Measurements from ENCODE around the gene NPAS3.
"Not testable (repeated sequence)": the region's sequence is repeated elsewhere in the genome, so short reads cannot be mapped to it uniquely, and the experiment has no call there.

NPAS3 gene

GRCh38 chr14:33085799-33086198, 147.1 kb downstream of the NPAS3 start:
- no peak for DNase-seq

- not testable (repeated sequence) for DNase-seq
Measured at GRCh38 chr14:33088274-33088673, 149.6 kb downstream of the NPAS3 start.

- DNase-seq: no peak
Measured at GRCh38 chr14:33098016-33098415, 159.3 kb downstream of the NPAS3 start.

- no peak for DNase-seq
Measured at GRCh38 chr14:33103489-33103888, 164.8 kb downstream of the NPAS3 start.

- DNase-seq: no peak
Measured at GRCh38 chr14:33103966-33104365, 165.3 kb downstream of the NPAS3 start.

GRCh38 chr14:33110737-33111443, 172.2 kb downstream of the NPAS3 start:
- no peak for DNase-seq

- DNase-seq: no peak
Measured at GRCh38 chr14:33114331-33114730, 175.7 kb downstream of the NPAS3 start.

- no peak for DNase-seq
Measured at GRCh38 chr14:33118668-33119067, 180.0 kb downstream of the NPAS3 start.

GRCh38 chr14:33120341-33120740, 181.7 kb downstream of the NPAS3 start:
- DNase-seq: no peak

- no peak for DNase-seq
Measured at GRCh38 chr14:33120966-33121365, 182.3 kb downstream of the NPAS3 start.

- DNase-seq: no peak
Measured at GRCh38 chr14:33123281-33123680, 184.6 kb downstream of the NPAS3 start.

- no peak for DNase-seq
Measured at GRCh38 chr14:33126433-33126832, 187.8 kb downstream of the NPAS3 start.

- DNase-seq: no peak
Measured at GRCh38 chr14:33127531-33127930, 188.9 kb downstream of the NPAS3 start.

- no peak for DNase-seq
Measured at GRCh38 chr14:33131801-33132200, 193.1 kb downstream of the NPAS3 start.

- DNase-seq: no peak
Measured at GRCh38 chr14:33134162-33134561, 195.5 kb downstream of the NPAS3 start.

- no peak for DNase-seq
Measured at GRCh38 chr14:33134975-33135374, 196.3 kb downstream of the NPAS3 start.

- DNase-seq: no peak
Measured at GRCh38 chr14:33150666-33151428, 212.2 kb downstream of the NPAS3 start.

GRCh38 chr14:33163109-33163508, 224.4 kb downstream of the NPAS3 start:
- peak; percentile 43 for DNase-seq

- no peak for DNase-seq
Measured at GRCh38 chr14:33163600-33163999, 224.9 kb downstream of the NPAS3 start.

GRCh38 chr14:33165144-33165925, 226.7 kb downstream of the NPAS3 start:
- DNase-seq: no peak

- DNase-seq: no peak
Measured at GRCh38 chr14:33165926-33166289, 227.2 kb downstream of the NPAS3 start.

- DNase-seq: no peak
Measured at GRCh38 chr14:33175951-33176350, 237.3 kb downstream of the NPAS3 start.

- no peak for DNase-seq
Measured at GRCh38 chr14:33184587-33184986, 245.9 kb downstream of the NPAS3 start.

- DNase-seq: no peak
Measured at GRCh38 chr14:33186656-33187055, 248.0 kb downstream of the NPAS3 start.
